Measurements from ENCODE around the gene DACH1.

- TF ChIP-seq CTCF (IDR thresholded peaks at IDR 0.05; ENCODE audit: extremely low read depth in 1 of 2, insufficient read depth in 1 of 2, low read depth in 1 of 2, low read length in 2 of 2): no peak
- TF ChIP-seq POLR2A (IDR thresholded peaks at IDR 0.05; ENCODE audit: low read depth, low read length): no peak
- TF ChIP-seq MAX (IDR thresholded peaks at IDR 0.05; ENCODE audit: insufficient read depth, insufficient read length): no peak
- no peak for TF ChIP-seq MYC (IDR thresholded peaks at IDR 0.05; ENCODE audit: low read depth, low read length)
- no peak for TF ChIP-seq POLR2AphosphoS5 (IDR thresholded peaks at IDR 0.05; ENCODE audit: insufficient read depth, low read depth, low read length)
- no peak for TF ChIP-seq FOS (IDR thresholded peaks at IDR 0.05; ENCODE audit: borderline replicate concordance, insufficient read depth, low read length)
- TF ChIP-seq GATA2 (IDR thresholded peaks at IDR 0.05; ENCODE audit: insufficient read depth, insufficient read length, low read depth, low read length): no peak
- no peak for TF ChIP-seq JUN (IDR thresholded peaks at IDR 0.05; ENCODE audit: borderline replicate concordance, insufficient read depth, insufficient read length, low read depth)
These were observed 8.4 kb downstream of the DACH1 start for GRCh38 chr13:71858647-71859046.

All from endothelial cell of umbilical vein (primary cell).